GM19023 (cell line): ENCODE results near the gene DDX27.

Experiments
- ATAC-seq: cut with Tn5 transposase; IDR thresholded peaks from one replicate; pipeline ENCODE4 v1.9.1; 2021; ENCODE audit warnings: mild to moderate bottlenecking, moderate library complexity; ENCODE audit not compliant: unreplicated experiment

DDX27 gene

DNA sequence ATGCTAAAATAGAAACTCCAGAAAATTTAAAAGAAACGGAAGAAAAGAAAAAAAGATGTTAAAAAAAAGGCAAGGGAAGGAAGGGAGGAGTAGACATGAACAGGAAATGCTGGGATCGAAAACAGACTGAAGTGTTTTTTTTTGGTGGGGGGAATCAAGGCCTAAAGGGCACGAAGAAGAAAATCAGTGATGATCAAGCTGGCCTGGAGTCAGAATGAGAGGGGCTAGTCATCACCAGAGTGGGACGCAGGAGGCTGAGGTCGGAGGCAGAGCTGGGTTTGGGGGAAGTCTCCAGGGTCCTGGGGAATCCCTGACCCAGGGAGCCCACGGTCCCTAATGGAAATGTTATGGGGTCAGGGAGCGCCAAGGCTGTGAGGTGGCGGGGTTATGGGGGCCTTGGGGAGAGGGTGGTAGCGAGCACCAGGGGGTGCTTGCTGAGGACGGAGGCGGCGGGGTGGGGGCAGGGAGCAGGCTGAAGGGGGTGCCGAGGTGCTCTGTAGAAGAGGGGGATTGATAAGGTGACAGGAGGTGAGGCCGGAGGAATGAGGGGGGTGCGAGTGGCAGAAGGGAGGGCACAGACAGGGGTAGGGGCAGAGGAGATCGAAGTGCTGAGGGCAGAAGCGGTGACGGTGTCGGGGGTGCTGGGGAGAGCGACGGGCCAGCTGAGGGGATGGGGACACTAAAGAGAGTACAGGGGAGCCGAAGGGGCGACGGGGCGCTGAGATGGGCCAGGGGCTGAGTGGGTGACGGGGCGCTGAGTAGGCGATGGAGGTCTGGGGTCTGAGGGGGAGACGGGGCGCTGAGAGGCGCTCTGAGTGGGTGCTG lies 58.0 kb downstream of the DDX27 start:
- ATAC-seq: no peak

DNA sequence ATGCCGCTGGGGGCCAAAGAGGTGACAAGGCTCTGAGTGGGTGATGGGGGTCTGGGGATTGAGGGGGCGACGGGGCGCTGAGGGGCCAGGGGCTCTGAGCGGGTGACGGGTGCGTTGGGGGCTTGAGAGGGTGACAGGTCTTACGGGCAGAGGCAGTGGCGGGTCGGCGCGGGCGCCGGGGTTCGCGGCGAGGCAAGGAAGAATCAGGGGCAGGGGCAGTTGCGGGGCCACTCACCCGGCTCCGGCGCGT lies 58.5 kb downstream of the DDX27 start:
- ATAC-seq: no peak

DNA sequence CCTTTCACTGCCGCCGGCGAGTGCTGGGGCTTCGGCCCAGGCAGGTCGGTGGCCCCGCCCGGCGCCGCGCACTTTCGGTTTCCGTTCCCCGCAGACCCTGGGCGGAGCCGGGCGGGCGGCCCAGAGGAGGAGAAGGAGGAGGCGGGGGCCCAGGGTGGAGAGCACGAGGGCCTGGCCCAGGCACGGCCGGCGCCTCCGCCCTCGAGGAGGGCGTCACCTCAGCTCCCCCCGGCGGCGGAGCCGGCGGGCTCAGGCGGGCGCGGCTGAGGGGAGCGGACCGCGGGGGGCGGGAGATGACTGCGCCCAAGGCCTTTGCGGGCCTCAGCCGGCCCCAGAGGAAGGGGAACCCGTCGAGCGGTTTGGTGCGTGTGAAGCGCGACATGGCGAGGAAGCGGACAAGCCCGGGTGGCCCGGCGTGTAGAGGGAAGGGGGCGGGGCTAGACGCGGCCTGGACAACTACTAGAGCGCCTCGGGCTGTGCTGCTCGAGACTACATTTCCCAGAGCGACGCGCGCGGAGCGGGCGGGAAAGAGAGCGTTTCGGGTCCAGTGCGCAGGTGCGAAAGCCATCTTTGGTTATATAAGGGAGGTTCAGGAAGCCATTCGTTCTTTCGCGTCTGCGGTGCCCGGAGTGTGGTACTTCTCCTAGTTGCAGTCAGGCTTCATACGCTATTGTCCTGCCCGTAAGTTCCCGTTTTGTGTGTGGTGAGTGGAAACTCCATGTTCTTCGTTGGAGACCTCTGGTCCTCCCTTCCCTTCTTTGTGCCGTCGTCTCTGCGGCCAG lies 59.0 kb downstream of the DDX27 start, which contains the start of gene ZNFX1:
Gene ZNFX1 (minus strand): TSS at position 22 of the 782 bp plus-strand sequence. CDS start 2,218 bp downstream, outside the sequence.
- peak; percentile 88 for ATAC-seq

DNA sequence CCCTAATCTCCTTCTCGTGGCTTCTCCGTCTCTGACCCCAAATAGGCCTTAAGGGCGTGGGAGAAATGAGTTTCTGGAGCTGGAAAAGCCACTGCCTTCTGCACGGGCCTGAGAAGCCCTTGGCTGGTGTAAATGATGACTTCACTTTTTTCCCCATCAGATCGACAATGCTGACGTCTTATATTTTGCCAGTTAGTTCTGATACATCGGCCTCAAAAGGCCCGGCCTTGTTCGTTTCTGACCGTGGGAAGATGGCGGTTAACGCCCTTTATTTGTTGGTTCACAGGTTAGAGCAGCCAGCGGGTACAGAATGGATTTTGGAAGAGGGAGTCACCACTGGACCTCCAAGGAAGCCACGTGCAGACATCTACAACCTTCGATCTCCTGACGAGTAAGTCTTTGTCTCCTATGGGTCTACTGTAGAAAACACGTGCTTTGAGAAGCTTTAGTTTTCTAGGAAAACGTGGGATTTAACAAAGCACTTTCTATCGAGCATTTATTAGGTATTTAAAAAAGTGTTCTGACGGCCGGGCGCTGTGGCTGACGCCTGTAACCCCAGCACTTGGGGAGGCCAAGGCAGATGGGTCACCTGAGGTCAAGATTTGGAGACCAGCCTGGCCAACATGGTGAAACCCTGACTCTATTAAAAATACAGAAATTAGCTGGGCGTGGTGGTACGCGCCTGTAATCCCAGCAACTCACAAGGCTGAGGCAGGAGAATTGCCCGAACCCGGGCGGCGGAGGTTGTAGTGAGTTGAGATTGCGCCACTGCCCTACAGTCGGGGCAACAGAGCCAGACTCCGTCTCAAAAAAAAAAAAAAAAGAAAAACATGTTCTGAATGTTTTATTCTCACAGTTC lies 59.8 kb downstream of the DDX27 start:
- peak; percentile 0 for ATAC-seq

DNA sequence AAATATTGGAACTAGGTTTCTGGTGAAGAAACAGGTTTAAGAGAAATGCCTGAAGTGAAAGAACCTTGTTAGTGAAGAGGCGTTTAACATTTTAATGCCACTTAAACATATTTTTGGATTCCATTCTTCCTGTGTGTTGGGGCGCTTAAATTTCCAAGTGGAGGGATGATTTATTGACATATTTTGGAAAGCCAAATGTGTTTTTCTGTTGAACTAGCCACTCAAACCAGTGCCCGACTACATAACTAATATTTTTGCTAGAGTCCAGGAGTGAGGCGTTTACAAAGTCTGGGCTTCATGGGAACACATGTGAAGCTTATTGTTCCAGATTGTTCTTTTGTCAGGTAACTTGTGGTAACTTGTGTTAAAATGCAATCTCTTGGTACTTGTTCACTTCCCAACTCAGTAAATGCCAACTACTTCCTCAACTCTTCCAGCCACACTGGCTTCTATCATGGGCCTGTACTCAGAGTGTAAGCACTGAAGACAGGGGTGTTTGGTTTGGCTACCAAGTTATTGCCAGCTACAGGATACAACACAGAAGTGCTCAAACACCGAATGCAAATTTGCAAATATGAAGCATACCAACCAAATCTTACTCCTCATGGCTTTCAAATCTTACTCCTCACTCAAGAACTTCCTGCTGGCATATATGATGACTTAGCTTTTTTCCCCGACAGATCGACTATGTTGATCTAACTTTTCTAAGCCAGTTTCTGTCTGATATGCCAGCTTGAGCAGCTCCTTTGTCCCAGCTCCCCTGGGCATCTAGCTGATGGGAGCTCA lies 60.7 kb downstream of the DDX27 start:
- no peak for ATAC-seq

DNA sequence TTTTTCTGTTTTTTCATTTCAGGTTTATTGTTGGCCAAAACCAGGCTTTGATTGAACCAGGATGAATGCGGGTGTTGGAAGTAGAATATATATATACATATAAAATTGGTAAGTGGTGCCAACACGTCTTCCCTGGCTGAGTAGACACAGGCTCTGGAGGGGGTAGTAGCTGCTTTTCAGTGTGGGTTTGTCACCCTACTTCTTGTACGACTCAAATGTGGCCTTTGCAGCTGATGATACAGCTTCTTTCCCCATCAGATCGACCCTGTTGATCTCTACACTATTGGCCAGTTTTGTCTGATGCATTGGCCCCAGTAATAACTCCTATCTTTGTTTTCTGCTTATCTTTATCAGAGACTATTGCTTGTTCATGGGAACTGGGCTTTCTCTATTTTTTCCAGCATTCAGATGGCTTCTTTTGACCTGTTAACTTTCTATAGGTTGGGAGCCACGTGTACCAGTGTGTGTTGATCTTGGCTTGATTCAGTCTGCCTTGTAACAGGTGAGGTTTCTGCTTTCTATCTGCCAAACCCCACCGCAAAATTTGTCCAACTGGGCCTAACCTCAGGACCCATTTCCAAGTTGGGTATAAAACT lies 61.3 kb downstream of the DDX27 start:
- ATAC-seq: no peak

DNA sequence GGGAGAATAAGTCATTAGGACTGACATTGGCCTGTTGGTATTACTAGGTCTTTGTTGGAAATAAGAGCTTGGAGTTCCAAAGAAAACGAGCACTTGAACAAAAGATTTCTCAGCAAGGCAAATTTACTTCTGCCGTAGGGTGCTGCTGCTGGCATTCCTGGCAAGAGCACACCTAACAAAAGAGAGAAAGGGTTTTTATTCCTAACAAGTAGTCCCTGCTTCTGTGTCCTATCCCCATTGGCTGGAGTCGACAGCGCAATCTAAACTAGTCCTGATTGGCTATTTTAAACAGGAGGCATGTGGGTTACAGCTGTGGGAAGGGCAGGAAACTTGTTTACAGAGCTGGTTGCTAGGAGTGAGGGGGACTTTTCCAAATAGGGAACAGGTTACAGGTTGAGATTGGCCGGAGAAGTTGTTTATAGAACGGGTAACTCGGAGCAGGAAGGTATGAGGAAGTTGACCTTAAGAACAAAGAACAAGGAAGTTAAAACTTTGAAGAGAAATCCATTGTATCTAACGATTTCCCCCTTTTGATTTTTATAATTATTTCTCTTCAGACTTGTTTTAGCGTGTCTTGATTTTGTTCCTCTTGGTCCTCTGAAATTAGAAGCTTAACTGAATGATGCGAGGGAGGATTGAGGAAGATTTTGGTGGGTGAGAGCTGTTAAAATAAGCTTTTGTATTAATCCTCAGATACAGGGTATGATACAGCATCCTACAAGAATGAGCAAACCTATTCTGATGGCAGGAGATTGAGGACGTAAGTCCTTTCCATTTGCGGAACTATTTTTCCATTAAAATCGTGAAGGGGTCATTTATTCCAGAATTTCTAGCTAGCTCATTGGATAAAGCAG lies 62.1 kb downstream of the DDX27 start:
- ATAC-seq: no peak

DNA sequence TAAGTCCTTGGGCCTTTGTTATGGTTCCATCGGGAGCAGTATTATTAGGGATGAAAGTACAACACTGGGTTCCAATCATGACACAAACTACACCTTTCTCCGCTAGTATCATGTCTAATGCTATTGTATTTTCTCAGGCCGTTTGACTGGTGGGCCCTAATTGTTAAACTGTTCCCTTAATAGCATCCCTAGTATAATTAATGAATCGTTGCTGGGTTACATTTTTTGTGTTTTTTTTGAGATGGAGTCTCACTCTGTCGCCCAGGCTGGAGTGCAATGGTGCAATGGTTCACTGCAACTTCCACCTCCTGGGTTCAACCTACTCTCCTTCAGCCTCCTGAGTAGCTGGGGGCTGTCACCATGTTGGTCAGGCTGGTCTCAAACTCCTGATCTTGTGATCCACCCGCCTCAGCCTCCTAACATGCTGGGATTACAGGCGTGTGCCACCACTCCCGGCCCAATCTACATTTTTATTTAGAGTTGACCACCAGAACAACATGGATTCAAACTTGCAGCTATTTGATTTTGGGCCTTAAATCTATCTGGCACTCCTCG lies 62.8 kb downstream of the DDX27 start:
- no peak for ATAC-seq

DNA sequence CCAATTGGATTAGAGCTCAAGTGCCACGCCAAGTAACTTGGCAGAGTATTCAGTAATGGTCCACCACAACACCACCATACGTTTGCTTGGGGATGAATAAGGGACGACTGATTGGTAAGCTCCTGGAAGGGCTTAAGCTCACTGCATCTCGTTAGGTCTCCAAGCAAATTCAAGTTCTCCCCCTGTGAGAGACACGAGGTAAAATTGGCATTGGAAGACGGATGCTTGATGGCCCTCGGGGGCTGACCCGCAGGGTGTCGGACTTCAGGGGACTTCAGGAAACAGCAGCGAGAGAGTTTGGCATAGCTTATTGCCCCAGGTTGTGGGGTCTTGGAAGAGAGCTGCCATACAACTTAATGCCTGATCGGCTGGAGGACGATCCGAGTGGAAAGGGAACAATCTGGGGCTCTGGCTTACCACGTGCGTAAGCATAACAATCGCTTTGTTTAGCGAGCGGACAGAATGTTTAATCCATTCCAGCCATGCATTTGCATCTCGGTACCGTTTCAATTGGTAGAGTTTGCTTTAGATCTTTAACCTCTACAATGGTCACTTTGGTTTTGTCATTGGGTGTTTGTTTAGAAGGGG lies 63.5 kb downstream of the DDX27 start:
- ATAC-seq: no peak

DNA sequence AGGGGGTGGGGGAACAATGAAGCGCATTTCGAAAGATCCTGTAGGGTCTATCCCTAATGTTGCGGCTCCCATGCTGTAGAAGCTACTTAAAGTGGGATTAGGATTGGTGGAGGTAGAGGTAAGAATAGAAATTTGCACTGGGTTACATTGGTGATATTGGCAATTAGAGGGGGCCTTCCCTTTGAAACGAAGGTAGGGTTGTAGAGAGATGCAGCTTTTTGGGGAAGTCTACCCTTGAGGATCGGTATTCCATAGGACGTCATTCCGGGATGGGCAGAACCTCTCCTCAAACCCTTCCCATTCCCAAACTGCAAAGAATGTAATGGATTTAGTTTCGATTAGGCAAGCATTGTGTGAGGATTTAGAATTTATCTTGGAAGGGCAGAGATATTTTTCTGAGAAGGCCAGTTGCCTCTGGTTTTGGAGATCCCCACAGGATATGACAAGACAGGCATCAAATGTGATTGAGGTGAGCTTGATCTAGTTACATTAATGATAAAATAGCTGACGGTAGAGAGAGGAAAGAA lies 64.0 kb downstream of the DDX27 start:
- ATAC-seq: no peak

DNA sequence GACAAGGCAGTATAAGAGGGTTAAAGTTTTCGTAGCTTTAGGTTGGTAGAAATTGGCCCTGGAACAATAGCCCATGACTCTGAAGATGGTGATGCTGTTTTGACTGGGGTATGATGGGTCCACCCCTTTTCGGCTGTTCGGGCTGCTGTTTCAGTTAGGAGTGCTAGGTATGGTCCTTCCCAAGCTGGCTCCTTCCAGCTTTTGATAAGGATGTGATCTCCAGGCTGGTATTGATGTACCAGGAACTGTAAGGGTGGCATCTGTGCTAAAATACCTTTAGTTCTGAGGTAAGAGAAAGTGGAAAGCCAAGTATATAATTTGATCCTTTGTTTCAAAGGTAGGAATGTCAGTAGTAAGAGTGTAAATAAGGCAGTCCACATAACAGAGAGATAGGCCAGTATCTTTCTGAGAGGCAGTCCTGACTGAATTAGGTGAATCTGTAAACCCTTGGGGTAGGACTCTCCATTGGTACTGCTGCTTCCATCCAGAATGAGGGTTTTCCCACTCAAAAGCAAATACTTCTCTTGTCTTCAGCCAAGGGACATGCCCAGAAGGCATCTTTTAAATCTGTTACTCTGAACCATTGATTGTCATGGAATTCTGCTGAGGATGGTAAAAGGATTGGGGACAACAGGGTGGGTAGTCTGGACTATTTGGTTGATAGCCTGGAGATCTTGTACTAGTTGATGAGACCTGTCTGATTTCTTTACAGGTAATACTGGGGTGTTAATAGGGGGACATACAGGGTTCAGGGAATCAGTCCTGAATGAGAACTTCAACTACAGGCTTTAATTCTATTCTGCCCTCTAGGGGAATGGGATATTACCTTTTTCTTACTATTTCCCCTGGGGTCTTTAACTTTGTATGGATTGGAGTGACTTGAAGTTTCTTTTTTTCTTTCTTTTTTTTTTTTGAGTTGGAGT lies 64.7 kb downstream of the DDX27 start:
- no peak for ATAC-seq

DNA sequence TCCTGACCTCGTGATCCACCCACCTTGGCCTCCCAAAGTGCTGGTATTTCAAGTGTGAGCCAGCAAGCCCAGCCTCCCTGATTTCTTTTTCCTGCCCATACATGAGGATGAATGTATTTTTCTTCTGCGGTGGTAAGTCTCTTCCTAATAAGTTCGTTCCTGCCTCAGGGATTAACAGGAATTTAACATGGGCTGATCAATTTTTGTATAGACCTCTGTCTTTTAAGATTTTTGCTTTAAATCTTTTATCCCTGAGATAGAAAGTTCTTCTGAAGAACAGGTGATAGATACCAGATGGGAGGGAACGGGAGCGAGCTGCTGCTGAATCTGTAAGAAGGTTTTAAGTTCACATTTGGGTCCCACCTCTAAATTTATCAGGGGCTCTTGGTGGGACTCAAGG lies 65.6 kb downstream of the DDX27 start:
- no peak for ATAC-seq

DNA sequence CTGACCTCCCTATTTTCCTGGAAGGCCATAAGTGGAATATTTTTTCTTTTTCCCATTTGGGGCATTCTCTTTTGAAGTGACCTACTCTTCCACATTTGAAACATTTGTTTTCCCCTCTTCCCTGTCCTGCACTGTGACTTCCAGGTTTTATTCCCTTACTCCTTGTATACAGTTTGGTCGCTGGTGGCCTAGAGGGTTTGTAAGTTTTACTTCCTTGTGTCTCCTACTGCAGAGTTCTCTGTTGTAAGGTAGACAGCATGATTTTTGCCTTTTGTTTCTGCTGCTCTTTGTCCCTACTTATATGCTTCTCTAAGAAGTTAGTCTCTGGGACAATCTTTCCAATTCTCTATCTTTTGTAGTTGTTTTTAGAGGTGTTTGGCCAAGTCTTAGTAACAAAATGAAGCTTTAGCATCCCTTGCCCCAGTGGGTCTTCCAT lies 66.0 kb downstream of the DDX27 start:
- ATAC-seq: no peak

DNA sequence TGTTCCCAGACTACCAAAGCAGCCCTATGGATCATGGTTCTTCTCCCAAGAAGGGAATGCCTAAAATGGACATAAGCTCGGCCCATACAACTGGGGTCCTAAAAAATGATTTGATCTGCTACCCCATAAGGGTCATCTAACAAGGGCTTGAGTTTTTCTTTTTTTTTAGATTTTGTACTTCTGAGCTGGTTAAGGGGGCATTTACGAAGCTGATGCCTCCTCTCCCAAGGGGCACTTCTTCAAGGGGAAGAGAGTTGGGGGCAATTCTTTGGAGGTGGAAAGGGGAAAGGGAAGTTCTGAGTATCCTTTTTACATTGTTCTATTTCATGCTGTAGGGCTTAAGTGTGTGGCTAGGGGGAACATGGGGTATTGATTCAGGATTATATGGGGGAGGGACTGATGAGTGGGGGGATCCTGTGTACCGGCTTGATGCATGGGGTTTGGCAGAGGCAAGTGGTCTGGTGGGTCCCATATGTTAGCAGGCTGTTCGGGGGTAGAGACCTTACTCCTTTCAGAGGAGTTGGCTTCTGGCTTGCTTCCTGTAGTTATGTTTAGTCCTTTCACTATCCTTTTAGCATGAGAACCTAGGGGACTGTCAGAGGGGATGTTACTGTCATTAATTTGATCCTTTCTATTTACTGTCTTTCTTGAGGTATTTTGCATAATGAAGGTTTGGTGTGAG lies 66.7 kb downstream of the DDX27 start:
- no peak for ATAC-seq

DNA sequence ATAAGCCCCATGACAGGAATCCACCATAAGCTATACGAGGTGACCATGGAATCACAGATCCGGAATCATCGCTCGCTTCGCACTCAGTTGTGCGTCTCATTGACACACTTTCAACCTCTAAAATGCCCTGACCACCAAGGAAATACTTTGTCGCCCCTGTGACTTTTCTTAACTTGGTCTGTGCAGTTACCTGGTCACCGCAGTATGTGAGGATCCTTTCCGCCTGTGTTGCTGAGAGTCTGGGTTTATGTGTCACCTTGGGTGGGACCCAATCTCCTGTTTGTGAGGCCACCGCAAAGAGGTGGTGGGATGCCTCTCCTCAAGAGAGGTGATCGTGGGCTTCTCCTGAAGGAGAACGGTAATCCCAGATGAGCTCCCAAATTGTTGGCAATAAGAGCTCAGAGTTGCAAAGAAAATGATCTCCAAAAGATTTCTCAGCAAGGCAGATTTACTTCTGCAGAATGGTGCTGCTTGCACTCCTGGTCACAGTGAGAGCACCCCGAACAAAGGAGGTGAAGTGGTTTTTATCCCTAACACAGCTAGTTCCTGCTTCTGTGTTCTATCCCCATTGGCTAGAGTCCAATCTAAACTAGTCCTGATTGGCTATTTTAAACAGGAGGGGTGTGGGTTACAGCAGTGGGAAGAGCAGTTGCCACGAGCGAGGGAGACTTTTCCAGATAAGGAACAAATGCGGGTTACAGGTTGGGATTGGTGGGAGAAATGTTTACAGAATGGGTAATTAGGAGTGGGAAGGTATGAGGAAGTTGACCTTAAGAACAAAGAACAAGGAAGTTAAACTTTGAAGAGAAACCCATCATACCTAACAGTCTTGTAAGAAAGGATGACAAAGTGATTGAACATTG lies 67.7 kb downstream of the DDX27 start:
- ATAC-seq: no peak
